GM19240 (cell line): Measurements from ENCODE around the gene GPR63.

Source experiments
- DNase-seq: peaks from one replicate; pipeline ENCODE4 v3.0.0; 2011; ENCODE audit warnings: low spot score; ENCODE audit not compliant: insufficient read length

GPR63 gene

GRCh38 chr6:96761794-96762193 lies 75.5 kb downstream of the GPR63 start:
- DNase-seq: no peak

- no peak for DNase-seq
Observed at GRCh38 chr6:96760153-96760687, 77.1 kb downstream of the GPR63 start.

- no peak for DNase-seq
Observed at GRCh38 chr6:96755096-96755495, 82.2 kb downstream of the GPR63 start.

- DNase-seq: no peak
Observed at GRCh38 chr6:96749891-96750290, 87.4 kb downstream of the GPR63 start.
